NCI-H187 (cell line): ENCODE results near the gene RSL1D1.

ENCODE experiments used
- DNase-seq, 2 experiments: peaks; one replicate each; lab custom pipeline; 2025; lab: John Stamatoyannopoulos, UW

RSL1D1 gene

DNA sequence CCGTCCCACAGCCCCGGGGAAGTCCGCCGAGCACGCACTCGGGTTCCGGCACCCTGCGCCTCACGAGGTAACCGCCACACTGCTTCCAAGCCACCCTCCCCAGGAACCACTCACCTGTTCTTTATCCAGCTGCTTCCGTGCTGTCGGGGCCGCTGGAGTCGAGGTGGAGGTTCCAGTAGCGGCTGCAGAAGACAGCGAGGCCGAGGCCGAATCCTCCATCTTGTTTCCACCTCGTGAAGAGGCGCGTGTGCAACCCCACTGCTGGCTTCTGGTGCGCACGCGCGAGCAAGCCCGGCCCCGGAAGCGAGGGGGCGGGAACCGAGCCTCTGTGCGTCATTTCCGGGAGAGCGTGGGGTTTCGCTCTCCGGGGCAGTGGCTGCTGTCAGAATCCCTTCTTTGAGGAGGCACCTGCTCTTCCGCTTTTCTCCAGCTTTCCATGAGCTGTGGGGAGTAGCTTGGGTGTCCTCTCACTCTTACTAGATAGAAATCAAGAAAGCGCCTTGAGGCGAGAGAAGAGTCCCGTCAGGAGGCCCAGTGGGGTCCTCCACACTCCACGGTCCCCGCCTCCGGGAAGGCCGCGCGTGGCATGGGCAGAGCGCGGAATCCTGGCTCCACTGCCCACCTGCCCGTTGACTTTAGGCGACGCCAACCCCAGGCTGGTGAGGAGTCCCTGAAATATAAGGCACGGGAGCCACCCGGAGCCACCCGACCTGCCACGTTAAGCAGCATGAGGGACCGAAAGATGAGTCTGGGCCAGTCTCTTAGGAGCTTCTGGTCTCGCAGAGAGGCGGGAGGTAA, at the start of gene RSL1D1:
Gene RSL1D1 (minus strand): TSS at position 249 of the 798 bp plus-strand sequence. CDS start 30 bp downstream, at position 219.
- DNase-seq: peak; percentile 67 to 75

DNA sequence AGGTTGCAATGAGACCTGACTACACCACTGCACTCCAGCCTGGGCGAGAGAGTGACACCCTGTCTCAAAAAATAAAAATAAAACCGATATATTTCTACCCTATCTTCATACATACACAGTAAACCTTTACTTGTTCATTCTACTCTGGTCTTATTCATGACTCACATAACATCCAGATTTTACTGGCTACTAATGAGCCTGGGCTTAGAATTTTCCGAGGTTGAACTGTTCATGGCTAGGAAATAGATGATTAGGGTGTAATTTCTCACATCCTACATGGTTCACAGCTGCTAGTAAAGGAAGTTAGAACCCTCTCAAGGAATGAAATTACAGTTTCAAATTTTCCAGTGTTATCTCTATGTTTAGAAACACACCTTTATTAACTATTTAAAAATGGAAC, 49.7 kb upstream of the RSL1D1 start:
- DNase-seq: no peak

DNA sequence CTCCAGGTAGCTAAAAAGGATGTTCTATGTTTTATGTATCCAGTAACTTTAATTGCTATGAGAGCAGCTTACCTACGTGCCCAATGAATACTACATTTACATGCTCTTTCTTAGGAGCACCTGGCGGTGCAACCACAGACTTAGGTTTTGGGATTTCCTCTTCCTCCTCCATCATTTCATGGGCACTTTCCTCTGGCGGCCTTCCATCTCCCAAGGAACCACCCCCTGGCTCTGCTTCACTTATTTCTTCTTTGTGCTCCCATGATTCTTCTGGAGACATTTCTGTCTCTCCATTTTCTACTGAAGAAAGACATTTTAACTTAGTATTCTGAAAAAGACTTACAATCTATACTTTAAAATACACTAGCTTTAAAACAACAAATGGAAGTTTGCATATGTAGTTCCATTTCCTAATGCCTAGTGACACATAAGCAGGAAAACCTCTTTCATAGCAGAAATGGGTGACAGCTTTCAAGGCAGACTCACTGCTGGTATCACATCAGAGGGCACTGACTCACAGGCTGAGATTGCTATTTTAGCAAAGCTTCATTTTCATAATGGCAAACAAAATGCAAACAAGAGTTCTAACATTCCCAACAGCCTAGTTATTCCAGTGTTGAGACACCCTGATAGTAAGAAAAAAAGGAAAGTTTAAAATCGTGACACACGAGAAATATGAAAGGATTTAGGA, 45.3 kb upstream of the RSL1D1 start:
- DNase-seq: no peak

DNA sequence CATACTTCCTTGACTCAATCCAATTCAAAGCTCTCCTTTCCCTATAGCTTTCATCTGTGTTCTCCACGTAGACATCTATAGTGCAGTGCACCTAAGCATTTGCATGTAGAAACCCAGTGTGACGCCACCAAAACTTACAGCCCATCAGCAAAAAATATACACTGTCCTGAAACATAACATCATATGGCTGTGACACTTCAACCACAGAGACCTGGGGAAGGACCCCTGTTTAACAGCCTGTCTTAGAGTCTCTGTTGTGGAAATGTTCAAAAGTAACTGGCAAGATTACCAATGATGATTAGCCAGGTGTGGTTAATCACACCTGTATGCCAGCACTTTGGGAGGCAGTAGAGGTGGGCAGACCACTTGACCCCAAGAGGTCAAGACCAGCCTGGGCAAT, 42.2 kb upstream of the RSL1D1 start:
- no peak for DNase-seq

DNA sequence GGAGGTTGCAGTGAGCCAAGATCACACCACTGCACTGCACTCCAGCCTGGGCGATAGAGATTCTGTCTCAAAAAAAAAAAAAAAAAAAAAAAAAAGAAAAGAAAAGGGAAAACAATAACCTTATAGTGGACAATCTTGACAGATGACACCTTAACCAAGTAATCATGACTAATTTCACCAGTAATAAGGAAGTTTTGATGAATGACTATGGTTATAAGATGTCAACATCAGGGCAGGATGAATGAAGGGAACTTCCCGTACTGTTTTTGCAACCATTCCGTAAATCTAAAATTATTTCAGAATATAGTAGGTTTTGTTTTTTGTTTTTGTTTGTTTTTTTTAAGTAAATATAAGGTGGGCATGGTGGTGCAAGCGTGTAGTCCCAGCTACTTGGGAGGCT, 41.4 kb upstream of the RSL1D1 start:
- DNase-seq: no peak

DNA sequence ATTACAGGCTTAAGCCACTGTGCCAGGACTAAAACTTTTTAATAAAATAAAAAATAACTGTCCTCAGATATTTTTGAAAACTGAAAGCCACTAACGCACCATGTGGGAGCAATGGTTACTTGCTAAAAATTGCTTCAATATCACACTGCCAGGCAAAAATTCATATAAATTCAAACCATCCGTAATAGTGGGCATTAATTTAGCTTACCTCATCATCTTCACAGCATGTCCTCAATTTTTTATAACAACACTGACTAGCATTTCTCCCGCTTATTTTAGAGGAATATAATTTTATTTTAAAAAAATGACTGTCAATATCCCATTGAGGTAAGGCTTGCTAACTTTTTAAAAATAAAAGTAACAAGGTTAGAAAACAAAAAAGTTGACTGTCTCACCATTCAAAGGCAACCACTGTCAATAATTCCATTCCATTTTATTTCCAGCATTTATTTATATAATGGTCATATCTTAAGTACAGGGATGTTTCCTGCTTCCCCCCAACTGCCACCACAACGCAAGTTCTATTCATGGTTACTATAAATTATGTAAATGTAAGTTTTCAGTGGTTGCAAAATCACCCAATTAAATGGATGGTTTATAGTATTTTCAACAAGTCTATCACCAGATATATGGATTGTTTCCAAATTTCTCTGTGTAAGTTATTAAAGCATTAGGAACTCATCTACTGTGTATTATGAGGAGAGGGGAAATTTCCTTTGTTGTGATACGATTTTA, 39.1 kb upstream of the RSL1D1 start:
- no peak for DNase-seq

DNA sequence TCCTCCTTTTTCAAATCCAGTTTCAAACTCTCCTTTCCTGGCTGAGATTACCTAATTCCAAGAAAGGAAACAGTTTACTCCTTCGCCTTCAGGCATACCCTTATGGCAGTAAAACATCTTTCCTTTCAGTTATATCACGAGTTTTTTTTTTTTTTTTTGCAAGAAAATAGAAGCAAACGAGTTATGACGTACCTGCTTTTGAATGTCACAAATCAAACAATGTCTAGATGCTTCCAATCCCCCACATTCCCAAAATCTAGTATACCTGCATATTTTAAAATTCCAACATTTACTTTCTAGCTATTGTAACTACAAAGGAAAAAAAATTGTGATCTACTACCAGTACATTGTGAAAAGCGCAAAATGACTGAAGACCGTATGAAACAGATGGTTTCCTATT, 35.5 kb upstream of the RSL1D1 start:
- DNase-seq: no peak

DNA sequence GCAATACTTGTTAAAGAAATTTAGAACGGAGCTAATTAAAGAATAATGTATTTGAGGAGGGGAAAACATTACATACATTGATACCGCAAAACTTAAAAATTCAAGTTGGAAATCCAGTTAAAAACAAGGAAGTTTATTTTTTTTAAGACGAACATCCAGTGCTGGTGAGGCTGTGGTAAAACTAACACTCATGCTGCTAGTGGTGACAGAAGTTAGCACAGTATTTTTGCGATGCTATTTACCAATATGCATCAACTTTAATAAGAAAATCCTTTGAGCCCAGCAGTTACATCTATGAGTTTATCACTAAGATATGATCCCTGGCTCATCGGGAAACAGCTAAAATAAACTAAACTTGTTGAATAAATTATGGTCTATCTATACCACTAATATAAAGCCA, 32.7 kb upstream of the RSL1D1 start:
- no peak for DNase-seq

DNA sequence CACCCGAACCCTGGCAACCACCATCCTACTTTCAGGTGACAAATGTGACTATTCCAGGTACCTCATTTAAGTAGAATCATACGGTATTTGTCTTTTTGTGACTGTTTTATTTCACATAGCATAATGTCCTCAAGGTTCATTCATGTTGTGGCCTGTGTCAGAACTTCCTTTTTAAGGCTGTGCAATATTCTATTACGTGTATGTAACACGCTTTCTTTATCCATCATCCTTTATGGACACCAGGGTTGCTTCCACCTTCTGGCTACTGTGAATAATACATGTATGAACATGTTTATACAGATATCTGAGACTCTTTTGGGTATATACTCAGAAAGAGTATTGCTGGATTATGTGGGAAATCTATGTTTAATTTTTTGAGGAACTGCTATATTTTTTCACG, 28.7 kb upstream of the RSL1D1 start:
- no peak for DNase-seq

DNA sequence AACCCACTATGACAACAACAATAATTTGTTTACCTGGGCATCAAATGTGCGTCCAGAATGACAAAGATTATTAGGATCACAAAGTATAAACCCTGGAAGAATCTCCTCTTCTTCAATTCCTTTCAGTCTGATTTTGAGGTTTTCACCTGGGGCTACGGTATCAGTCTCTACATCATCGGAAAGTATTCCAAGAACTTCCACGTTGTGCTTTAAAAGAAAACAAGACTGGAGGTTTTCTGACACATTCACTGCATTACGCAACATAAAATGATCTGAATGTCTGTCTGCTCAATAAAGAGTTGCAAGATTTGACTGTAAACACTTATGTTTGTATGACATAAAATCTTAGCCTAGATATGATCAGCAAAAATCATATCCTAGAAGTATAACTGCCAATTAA, 26.0 kb upstream of the RSL1D1 start:
- no peak for DNase-seq

DNA sequence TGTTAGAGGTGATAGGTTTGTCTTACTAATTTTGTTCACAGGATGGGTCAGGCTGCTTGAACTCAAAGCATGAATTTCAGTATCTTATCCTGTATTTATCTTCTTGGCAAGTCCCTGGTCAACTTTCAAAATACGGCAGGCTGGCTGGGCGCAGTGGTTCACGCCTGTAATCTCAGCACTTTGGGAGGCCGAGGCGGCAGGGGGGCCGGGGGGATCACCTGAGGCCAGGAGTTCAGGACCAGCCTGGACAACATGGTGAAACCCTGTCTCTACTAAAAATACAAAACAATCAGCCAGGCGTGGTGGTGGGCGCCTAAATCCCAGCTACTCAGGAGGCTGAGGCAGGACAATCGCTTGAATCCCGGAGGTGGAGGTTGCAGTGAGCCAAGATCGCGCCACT, 25.0 kb upstream of the RSL1D1 start:
- no peak for DNase-seq

DNA sequence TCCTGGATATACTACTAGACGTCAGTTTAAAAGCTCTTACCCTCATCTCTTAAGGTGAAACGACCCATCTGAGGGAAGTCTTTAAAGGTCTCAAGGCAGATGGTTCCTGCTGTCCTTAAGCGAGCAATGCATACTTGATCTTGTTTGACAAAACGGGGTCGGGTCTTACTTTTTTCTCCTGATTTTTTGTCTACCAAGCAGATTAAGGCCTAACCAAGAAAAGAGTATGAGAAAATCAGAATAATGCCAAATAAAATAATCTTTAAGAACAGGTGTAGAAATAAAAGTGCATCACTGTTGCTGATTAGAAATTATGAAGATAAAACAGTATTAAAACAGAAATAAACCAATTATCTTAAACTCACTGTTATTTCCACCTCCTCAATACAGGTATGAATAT, 24.4 kb upstream of the RSL1D1 start:
- DNase-seq: no peak

DNA sequence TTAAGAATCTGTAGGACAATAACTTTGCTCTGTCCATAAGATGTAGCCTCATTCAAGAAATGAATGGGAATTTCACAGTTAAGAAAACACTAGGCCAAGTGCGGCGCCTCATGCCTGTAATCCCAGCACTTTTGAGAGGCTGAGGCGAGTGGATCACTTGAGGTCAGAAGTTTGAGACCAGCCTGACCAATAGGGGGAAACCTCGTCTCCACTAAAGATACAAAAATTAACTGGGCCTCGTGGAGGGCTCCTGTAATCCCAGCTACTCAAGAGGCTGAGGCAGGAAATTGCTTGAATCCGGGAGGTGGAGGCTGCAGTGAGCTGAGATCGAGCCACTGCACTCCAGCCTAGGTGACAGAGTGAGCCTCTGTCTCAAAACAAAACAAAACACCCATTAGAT, 19.9 kb upstream of the RSL1D1 start:
- DNase-seq: no peak

DNA sequence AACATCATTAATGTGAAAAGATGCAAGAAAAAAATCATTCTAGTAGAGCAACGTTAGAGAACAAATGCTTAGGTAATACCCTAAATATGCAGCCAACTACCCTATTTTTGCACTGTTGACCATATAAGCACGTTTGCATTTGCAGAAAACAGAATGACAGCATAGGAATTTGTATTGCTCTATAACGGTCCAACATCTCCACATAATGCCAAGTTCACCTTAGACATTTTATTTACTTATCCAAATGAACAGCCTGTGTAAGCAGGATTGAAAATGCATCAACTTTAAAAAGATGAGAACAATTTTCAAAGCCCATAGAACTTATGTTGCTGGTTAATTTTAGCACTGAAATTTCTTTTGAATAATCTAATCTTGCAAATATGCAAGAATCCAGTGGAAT, 19.1 kb upstream of the RSL1D1 start:
- no peak for DNase-seq

DNA sequence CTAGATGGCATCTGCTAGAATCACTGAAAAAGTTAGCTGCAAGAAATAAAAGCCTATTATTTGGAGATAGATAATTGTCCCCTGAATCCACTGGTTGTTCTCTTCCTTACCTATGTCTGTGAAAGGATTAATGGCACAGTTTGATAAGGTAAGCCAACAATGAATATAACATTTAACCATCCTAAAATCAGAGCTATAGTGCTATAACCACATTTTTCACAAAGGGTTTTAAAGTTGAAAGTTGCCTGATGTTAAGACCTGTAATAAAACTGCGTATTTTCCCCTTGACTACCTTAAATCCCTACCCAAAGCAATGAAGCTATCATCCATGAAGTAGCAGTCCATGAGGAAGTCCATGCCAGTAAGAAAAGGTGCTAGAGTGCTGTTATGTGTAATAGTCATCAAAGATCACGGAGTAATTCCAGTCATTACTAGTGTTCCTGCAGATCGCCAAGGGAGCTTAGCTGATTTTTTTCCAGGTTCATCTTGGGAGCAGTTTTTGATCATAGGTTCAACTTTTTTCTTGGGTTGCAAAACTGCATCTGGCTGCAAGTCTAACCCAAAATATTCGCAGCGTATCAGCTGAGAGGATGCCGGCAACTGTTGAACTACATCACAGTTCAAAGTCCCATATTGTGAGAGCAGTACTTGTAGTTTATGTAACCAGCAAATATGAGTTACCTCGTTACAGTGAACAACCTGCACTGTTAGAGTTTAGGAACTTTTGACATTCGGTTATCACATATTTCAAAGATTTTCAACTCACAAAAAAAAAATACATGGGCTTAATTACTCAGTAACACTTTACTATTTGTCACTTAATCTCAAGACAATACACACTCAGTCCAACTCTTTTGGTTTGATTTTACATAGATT, 18.2 kb upstream of the RSL1D1 start:
- no peak for DNase-seq

DNA sequence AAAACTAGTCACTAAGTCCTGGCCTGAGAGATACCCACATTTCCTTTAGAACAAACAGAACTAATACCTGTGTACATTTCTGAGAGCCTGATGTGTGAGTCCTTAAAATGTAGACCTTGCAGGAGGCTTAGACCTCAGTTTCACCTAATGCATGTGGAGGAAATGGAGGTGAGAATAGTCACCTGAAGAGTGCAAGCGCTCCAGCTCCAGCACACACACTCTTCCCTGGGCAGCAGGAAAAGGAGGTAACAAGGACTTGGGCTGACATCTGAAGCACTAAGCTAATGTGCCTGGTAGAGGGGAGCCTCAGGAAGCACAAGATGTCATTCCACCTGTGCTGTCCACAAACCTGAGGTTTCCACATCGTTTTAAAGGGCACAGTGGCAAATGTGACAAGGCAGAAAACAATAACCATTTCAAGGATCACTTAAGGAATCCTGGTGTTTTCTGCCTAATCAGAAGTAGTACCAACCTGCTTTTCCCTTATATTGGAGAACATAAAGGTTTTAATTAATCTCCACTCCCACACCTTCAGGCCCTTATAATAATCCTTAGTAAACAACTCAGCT, 17.2 kb upstream of the RSL1D1 start:
- no peak for DNase-seq

DNA sequence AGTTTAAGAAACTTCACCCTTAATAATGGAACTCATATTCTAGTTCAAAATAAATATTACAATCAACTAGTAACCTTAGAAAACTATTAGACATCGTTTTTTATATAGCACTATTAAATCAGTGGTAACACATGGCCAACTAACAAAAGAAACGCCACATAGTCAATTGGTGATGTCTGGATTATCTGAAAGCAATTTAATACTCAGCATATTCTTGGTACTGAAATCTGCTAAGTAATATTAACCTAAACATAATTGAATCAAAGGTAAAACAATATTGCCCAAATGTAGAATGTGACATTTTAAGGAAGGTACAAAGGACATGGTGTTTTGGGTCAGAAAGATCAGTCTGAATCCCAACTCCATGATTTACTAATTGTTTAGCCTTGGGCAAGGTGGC, 11.1 kb upstream of the RSL1D1 start:
- DNase-seq: no peak

DNA sequence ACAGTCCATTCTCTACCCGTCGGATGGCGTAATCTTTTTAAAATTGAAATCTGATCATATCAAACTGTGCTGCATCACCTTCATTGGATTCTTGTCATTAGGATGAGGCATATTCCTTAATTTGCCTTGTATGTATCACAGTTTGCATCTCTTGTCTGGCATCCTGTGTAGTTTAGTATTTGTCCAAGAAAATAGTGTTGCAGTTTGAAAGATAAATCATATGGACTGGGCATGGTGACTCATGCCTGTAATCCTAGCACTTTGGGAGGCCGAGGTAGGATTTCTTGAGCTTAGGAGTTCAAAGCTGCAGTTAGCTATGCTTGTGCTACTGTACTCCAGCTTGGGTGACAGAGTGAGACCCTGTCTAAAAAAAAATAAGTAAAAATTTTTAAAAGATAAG, 5.8 kb upstream of the RSL1D1 start:
- no peak for DNase-seq

DNA sequence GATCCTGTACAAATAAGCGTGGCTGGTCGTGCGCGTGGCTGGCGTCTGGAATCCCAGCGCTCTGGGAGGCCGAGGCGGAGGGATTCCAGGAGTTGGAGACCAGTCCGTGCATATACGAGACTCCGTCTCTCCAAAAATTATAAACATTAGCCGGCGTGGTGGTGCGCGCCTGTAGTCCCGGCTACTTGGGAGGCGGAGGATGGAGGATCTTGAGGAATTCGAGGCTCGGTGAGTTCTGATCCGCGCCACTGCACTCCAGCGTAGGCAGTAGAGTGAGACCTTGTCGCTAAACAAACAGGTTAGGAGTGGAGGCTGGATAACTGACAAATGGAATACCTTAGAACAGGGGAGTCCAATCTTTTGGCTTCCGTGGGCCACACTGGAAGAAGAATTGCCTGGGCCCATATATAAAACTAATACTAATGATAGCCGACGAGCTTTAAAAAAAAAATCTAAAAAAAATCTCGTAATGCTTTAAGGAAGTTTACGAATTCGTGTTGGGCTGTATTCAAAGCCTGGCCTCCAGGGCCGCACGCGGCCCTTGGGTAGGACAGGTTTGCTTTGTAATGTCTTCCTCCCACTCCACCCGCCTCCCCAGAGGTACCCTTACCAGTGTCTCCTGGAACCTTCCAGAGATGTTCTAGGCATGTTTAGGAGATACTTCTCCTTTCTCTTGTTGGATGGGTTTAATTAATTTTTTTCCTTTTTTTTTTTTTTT, 909 bp upstream of the RSL1D1 start:
- no peak for DNase-seq

DNA sequence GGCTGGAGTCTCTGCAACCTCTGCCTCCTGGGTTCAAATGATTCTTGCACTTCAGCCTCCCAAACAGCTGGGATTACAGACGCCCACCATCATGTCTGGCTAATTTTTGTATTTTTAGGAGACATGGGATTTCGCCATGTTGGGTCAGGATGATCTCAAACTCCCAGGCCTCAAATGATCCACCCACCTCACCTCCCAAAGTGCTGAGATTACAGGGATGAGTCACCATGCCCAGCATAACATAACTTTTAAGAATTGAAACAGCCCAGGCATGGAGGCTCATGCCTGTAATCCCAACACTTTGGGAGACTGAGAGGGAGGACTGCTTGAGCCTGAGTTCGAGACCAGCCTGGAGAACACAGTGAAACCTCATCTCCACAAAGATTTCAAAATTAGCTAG, 2.5 kb downstream of the RSL1D1 start:
- no peak for DNase-seq

DNA sequence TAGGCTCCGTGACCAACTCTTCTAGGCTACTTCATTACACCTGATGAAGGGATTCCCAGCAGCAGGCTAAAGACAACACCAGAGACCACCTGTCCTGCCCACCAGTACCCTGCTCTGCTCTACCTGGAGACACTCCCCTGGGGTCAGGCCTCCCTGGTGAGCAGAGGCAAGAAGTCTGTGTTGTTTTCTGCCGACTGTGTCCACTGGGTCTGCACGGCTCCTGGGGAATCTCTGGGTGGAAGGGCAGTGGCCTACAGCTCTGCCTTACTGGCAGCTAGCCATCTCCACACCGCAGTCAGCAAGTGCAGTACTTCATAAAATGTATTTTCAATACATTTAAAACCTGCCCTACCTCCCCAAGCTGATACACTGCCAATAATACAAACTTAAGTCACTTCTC, 6.8 kb downstream of the RSL1D1 start:
- no peak for DNase-seq
